GM18873 (cell line): Measurements from ENCODE around the gene SRCAP.
"Not testable (repeated sequence)": the region's sequence is repeated elsewhere in the genome, so short reads cannot be mapped to it uniquely, and the experiment has no call there.

ENCODE experiments used
- ATAC-seq: cut with Tn5 transposase; IDR thresholded peaks from one replicate; pipeline ENCODE4 v1.9.1; 2021; ENCODE audit warnings: mild to moderate bottlenecking, moderate library complexity, moderate number of reproducible peaks; ENCODE audit not compliant: unreplicated experiment, low FRiP score

SRCAP gene

DNA sequence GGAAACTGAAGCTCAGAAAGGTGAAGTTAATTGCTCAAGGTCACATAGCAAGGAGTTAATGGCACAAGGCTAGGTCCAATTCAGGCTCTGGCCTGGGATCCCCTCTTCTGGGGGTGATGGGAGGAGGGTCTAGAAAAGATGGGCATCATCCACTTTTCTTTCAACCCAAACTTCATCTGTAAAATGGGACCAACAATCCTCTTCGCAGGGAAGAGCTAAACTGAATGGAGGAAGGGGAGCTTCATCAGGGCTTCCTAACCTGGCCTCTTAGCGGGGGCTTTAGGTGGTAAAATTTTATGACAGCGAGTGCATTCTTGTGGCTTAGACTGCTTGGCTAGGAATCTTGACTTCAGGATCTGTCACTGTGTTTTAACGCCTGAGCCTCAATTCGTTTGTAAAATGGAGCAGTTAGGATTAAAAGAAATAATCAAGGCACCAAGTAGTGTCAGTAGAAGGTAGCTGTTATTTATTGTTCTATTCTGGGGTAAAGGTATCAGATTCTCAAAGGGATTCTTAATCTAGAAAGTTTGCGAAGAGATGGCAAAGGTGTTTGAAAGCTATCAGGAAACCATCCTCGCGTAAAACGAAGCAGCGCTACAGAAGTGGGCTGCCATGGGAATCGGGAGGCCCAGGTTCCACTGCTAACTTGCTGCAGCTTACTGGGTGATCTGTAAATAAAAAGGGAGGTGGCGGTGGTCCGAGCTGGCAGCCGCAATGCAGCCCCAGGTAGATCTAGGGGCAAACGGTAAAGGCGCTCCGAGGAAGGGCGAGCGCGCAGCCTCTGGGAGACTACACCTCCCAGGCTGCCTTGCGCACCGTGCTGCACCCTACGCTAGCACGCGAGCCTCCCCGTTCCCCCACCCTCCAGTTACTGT lies 1.5 kb upstream of the SRCAP start:
- ATAC-seq, result no peak

DNA sequence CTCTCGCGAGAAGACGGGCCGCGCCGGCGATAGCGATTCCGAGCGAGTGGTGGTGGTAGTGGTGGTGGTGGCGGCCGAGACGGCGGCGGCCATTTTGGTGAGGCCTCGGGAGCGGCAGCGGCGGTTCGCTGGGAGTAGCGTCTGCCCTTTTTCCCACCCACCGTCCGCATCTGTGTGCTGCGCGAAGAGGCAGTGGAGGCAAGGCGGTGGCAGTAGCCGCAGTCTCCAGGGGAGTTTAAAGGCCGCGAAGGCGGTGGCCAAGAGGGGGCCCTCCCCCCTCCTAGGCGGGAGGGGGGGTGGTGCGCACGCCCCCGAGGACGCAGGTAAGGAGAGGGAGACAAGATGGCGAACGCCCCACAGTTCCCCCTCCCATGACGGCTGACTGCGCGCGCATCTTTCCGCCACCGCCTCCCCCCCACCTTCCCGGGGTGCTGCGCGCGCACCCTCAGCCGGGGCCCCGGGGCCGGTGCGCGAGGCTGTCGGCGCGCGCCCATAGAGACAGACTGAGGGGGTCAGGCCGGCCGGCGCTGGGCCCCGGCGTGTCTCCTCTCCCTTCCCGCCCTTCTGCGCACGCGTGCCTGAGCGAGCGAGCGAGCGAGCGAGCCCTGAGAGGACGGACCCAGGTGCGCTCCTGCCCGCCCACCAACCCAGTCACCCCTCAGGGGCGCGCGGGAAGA lies 694 bp upstream of the SRCAP start:
- peak; percentile 63 for ATAC-seq

DNA sequence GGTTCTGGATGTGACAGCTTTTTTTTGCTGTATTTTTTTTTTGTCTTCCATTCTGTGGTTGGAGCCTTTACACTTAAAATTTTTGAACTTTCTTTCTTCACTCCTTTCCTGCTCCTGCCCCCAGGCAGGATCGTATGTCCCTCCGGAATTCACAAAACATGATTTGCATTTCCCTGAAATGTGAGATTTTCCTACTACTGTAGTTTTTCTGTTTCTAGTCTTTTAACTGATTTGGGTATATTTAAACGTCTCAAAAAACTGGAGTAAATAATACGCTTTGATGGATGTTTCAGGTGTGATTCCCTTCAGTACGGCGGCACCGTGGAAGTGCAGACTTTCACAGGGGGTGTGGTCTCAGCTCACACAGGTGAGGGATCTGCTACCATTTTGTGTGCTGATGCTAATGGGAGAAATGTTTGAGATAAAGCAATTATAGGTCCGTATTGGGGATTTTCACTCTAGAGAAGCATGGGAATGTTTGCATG lies 686 bp downstream of the SRCAP start:
- ATAC-seq, result no peak

DNA sequence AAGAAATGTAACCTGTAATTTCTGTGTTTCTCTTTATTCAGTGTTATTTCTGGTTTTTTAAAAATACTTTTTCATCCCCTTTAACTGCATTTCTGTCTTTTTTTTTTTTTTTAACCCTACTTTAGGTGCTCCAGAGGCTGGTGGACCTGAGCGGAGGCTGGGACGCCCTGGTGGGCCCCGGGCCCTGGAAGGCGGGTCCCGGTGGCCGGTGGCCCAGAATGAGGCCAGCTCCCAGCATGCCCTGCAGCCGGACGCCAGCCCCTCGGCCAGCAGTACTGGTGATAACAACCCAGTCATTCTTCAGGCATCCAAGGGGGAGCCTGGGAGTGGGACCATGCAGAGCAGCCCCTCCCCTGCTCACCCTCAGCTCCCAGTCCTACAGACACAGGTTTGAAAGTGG lies 1.5 kb downstream of the SRCAP start:
- ATAC-seq, result no peak

DNA sequence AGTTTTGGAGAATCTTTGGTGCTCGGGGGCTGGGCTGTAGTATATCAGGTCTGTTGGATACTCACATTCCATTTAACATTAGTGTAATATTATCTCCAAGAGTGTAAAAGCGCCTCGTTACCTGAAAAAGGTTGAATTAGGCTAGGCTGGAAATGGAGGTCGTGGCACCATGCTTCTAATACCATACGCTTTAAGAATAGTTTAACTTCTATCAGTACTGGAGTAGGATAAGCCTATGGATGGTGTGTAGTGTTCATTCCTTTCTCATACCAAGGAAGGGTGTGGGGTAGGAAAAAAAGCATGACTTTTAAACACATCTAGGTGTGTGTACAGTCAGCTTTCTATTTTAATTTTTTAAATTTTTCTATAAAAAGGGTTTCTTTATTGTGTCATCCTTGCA lies 2.0 kb downstream of the SRCAP start:
- no peak for ATAC-seq

DNA sequence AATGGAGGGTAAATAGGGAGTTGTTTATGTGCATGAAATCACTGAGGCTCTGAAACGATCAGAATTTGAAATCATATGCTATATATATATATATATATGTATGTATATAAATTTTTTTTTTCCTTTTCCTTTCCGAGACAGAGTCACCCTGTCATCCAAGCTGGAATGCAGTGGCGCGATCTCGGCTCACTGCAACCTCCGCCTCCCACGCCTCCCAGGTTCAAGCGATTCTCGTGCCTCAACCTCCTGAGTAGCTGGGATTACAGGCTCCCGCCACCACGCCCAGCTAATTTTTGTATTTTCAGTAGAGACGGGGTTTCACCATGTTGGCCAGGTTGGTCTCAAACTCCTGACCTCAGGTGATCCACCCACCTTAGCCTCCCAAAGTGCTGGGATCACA lies 4.1 kb downstream of the SRCAP start:
- ATAC-seq, result not testable (repeated sequence)

DNA sequence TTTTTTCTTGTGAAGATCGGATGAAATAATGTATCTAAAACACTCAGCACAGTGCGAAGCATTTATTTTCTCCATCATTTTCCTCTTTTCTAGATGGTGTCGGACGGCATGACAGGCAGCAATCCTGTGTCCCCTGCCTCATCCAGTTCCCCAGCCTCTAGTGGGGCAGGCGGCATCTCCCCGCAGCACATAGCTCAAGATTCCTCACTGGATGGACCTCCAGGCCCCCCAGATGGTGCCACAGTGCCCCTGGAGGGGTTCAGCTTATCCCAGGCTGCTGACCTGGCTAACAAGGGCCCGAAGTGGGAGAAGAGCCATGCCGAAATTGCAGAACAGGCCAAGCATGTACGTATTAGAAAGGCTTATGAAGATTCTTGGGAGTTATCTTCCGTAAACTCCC lies 5.0 kb downstream of the SRCAP start:
- ATAC-seq, result no peak

DNA sequence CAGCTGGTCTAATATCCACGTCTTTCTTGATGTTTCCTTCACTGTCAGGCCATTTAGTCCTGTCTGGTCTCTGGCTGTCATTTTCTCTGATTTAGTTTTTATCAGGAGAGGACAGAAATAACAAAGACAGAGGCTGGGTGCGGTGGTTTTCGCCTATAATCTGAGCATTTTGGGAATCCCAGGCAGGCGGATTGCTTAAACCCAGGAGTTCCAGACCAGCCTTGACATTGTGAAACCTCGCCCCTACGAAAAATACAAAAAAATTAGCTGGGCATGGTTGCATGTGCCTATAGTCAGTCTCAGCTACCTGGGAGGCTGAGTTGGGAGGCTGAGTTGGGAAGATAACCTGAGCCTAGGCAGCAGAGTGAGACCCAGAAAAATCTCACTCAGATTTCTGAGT lies 7.1 kb downstream of the SRCAP start:
- no peak for ATAC-seq

DNA sequence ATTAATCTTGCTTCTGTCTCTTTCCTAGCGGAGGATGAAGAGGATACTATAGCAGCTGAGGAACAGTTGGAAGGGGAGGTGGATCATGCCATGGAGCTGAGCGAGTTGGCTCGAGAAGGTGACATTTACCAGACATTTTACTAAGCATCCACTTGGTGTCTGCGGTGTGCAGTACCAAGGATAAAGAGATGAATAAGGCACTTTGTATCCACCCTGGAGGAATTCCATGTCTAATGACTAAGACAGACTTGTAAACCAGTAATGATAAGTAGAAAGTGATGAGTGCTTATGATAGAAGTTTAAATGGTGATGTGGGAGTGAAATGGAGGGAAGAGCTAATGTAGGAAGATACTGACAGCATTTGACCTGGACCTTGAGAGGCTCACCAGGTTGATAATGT lies 12.0 kb downstream of the SRCAP start:
- ATAC-seq, result no peak

DNA sequence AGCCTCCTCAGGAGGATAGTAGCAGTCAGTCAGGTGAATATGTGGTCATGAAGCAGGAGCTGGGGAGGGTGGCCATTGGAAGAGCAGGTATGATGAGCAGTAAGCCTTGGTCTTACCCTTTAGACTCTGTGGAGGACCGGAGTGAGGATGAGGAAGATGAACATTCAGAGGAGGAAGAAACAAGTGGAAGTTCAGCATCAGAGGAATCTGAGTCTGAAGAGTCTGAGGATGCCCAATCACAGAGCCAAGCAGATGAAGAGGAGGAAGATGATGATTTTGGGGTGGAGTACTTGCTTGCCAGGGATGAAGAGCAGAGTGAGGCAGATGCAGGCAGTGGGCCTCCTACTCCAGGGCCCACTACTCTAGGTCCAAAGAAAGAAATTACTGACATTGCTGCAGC lies 12.7 kb downstream of the SRCAP start:
- ATAC-seq, result no peak

DNA sequence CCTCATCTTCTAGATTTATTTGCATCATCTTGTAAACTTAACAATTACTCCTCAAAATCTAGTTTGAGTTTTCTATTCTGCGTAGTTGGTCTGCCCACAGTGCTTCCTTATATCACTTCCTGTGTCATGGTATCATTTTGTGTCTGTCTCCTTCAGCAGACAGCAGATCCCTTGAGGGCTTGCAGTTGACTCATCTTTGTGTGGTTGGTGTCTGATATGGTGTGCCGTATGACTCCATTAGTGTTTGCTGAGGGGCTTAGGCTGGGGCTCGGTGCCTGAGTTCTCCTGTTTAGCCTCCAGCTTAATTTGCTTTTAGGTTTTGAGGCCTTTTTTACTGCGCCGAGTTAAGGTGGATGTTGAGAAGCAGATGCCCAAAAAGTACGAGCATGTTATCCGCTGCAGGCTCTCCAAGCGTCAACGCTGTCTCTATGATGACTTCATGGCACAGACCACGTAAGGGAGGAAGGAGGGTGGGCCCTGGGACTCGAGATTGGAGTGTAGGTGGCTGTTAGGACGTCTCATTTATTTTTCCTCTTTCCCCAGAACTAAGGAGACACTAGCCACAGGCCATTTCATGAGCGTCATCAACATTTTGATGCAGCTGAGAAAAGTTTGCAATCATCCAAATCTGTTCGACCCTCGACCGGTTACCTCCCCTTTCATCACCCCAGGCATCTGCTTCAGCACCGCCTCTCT lies 16.9 kb downstream of the SRCAP start:
- no peak for ATAC-seq

DNA sequence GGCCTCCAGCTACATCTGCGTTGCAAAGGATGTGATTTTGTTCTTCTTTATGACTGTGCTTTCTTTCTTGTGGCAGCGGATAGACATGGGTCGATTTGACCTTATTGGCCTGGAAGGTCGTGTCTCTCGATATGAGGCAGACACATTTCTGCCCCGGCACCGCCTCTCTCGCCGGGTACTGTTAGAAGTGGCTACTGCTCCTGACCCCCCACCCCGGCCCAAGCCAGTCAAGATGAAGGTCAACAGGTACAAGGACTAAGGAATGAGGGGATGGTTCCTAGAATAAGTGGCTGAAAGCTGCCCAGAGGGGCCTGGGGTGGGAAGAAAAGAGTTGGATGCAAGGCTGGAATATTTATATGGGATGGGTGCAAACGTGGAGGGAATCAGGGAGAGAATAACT lies 21.1 kb downstream of the SRCAP start:
- ATAC-seq, result no peak

DNA sequence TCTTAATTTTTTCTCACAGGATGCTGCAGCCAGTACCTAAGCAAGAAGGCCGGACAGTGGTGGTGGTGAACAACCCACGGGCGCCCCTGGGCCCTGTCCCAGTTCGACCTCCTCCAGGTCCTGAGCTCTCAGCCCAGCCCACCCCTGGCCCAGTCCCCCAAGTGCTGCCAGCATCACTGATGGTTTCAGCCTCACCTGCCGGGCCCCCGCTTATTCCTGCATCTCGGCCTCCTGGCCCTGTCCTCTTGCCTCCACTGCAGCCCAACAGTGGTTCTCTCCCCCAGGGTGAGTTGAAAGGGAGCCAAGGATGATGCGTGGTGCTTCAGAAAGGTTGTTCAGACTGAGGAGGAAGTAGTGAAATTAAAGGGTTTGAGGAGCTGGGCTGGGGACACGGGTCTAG lies 21.7 kb downstream of the SRCAP start:
- no peak for ATAC-seq

DNA sequence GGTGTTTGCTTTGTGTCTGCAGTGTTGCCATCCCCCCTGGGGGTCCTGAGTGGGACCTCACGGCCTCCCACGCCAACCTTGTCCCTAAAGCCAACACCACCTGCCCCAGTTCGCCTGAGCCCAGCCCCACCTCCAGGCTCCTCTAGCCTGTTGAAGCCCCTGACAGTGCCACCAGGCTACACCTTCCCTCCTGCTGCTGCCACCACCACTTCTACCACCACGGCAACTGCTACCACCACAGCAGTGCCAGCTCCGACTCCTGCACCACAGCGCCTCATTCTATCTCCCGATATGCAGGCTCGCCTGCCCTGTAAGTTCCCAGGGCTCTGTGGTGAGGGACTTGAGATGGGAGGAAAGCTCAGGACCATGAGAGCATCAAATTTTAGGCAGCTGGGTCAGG lies 22.2 kb downstream of the SRCAP start:
- ATAC-seq, result no peak

DNA sequence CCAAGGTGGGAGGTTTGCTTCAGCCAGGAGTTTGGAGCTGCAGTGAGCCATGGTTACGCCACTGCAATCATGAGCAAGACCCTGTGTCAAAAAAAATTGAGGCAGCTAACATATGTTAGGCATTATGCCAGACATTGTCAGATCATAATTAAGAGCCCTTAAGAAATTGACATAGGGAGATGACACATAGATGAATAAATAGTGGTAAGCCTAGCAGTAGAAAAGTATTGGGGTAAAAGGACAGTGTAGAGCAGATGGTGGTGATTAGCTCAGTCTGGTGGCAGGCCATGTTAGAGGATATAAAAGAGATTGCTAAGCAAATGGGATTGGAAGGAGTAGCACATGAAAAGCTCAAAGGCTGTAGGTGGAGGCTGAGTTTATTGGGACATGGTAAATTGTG lies 22.6 kb downstream of the SRCAP start:
- ATAC-seq, result no peak

DNA sequence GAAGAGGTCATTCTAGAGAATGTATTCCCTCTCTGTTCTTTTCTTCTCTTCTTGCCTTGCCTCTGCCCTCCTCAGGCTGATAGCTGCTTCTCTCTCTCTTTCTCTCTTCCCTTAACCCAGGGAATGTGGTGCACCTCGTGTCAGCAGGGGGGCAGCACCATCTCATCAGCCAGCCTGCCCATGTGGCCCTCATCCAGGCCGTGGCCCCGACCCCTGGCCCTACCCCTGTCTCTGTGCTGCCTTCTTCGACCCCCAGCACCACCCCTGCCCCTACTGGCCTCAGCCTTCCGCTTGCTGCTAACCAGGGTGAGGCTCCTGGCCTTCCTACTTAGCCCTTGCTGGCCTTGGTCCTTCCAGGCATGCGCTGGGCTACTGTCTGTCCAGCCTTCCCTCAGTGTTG lies 23.5 kb downstream of the SRCAP start:
- ATAC-seq, result no peak

DNA sequence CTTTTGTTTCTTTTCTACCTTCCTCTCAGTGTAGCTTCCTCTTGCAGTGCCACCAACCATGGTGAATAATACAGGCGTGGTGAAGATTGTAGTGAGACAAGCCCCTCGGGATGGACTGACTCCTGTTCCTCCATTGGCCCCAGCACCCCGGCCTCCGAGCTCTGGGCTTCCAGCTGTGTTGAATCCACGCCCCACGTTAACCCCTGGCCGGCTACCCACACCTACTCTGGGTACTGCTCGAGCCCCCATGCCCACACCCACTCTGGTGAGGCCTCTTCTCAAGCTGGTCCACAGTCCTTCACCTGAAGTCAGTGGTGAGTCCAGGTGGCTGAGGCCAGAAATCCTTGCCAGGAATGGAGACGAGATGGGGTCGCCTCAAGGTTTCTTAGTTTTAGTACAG lies 23.9 kb downstream of the SRCAP start:
- no peak for ATAC-seq

DNA sequence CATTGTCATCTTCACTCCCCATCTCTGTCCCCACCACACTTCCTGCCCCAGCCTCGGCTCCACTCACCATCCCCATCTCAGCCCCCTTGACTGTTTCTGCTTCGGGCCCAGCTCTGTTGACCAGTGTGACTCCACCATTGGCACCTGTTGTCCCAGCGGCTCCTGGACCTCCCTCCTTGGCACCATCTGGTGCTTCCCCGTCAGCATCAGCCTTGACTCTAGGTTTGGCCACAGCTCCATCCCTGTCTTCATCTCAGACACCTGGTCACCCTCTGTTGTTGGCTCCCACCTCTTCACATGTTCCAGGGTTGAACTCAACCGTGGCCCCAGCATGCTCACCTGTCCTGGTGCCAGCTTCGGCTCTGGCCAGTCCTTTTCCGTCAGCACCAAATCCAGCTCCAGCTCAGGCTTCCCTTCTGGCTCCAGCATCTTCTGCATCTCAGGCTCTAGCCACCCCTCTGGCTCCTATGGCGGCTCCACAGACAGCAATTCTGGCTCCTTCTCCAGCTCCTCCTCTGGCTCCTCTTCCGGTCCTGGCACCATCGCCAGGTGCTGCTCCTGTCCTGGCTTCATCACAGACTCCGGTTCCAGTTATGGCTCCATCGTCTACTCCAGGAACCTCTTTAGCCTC lies 24.9 kb downstream of the SRCAP start:
- ATAC-seq, result no peak

DNA sequence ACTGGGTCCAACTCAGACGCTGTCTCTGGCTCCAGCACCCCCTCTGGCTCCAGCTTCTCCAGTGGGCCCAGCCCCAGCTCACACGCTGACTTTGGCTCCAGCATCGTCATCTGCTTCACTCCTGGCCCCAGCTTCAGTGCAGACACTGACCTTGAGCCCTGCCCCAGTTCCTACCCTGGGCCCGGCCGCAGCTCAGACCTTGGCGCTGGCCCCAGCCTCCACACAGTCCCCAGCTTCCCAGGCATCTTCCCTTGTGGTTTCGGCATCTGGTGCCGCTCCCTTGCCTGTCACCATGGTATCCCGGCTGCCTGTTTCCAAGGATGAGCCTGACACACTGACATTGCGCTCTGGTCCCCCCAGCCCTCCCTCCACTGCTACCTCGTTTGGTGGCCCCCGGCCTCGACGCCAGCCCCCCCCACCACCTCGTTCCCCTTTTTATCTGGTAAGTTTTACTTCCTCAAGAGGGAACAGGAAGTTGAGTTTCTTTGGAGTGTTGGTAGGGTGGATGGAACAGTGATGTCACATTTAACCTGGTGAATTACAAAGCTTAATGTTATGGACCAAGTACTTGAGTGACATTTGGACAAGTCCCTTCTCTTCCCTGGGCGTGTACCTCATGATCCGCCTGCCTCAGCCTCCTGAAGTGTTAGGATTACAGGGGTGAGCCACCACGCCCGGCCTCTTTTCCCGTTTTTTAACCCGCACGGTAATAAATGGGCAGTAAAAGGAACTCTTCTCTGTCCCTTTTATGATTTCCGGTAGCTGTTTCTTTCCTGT lies 25.9 kb downstream of the SRCAP start:
- ATAC-seq, result no peak

DNA sequence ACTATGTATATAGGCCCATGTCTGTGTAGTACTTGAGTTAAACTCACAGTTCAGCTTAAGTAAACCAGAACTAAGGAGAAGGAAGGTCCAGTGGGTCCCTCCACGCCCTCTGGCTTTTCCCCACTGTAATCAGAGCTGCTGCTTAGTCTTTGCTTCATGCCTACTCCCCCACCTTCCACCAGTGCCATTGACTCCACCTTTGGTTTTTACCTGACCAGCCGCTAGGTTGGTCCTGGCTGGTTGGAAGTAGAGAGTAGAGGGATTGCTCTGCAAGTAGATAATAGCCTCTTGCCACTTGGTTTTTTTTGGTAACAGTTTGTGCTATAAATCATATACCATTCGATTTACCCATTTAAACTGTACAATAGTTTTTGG lies 26.4 kb downstream of the SRCAP start:
- ATAC-seq, result no peak
